Stimulated activated memory B cell treated with anti-CD40 and anti-IgM and Interleukin-4, amounts not matched to agents 10 μg/mL and 1 μg/mL and 100 μg/mL, for 72 hours (primary cell): ENCODE measurements around the gene PRKAG1.
A peak's percentile ranks its signal among the peaks of the same experiment; 100 is the strongest.

Experiments used
- ATAC-seq: fragments of 150-1000 bp; cut with Tn5 transposase; 2 replicates; pipeline ENCODE4 v1.10.0; 2021
- H3K27ac Mint-ChIP-seq: one replicate; pipeline ENCODE4 v1.8.0; 2022; ENCODE audit warnings: mild to moderate bottlenecking, mixed read lengths
- H3K27me3 Mint-ChIP-seq: one replicate; pipeline ENCODE4 v1.8.0; 2022; ENCODE audit warnings: mixed read lengths
- H3K36me3 Mint-ChIP-seq: one replicate; pipeline ENCODE4 v1.8.0; 2022; ENCODE audit warnings: mixed read lengths
- H3K4me1 Mint-ChIP-seq: one replicate; pipeline ENCODE4 v1.8.0; 2022; ENCODE audit warnings: mixed read lengths
- H3K4me3 Mint-ChIP-seq: one replicate; pipeline ENCODE4 v1.8.0; 2022; ENCODE audit warnings: mild to moderate bottlenecking, moderate library complexity, mixed read lengths
- H3K9me3 Mint-ChIP-seq: one replicate; pipeline ENCODE4 v1.8.0; 2022; ENCODE audit warnings: mixed read lengths

PRKAG1 gene

GRCh38 chr12:48965298-48965838 lies 53.2 kb downstream of the PRKAG1 start:
- peaks cover 11% of the 10 kb centered on the region for H3K27me3 Mint-ChIP-seq
- ATAC-seq = peak; percentile 28

GRCh38 chr12:48961801-48962200 lies 56.8 kb downstream of the PRKAG1 start:
- no peak overlapping the region for H3K4me3 Mint-ChIP-seq
- peaks cover 30% of the 10 kb centered on the region for H3K4me1 Mint-ChIP-seq
- no peak for ATAC-seq
- no peaks in the 10 kb centered on the region for H3K9me3 Mint-ChIP-seq
- peaks cover 8% of the 10 kb centered on the region for H3K27me3 Mint-ChIP-seq
- H3K27ac Mint-ChIP-seq = no peak overlapping the region
- H3K36me3 Mint-ChIP-seq = no peaks in the 10 kb centered on the region

More at GRCh38 chr12:48965298-48965838, 53.2 kb downstream of the PRKAG1 start:
- Mint-ChIP-seq H3K4me1 (peaks cover 36% of the 10 kb centered on the region), H3K9me3 (no peaks in the 10 kb centered on the region), H3K4me3 (no peak overlapping the region), H3K27ac (no peak overlapping the region), H3K36me3 (no peaks in the 10 kb centered on the region)

- H3K4me3 Mint-ChIP-seq = no peak overlapping the region
- H3K9me3 Mint-ChIP-seq = no peaks in the 10 kb centered on the region
- peaks cover 8% of the 10 kb centered on the region for H3K27me3 Mint-ChIP-seq
- H3K36me3 Mint-ChIP-seq = no peaks in the 10 kb centered on the region
- H3K4me1 Mint-ChIP-seq = peaks cover 31% of the 10 kb centered on the region
- ATAC-seq = no peak
- H3K27ac Mint-ChIP-seq = no peak overlapping the region
These were observed 57.2 kb downstream of the PRKAG1 start for GRCh38 chr12:48961331-48961730.

- Mint-ChIP-seq H3K9me3 (no peaks in the 10 kb centered on the region), H3K4me1 (peaks cover 32% of the 10 kb centered on the region), H3K27ac (no peak overlapping the region), H3K4me3 (no peak overlapping the region), H3K27me3 (peaks cover 8% of the 10 kb centered on the region), H3K36me3 (no peaks in the 10 kb centered on the region)
- ATAC-seq = no peak
These were observed 57.7 kb downstream of the PRKAG1 start for GRCh38 chr12:48960834-48961233.

GRCh38 chr12:48958049-48958388 lies 60.6 kb downstream of the PRKAG1 start:
- Mint-ChIP-seq H3K27ac (peak overlapping the region; percentile 89), H3K4me1 (peaks cover 47% of the 10 kb centered on the region), H3K9me3 (no peaks in the 10 kb centered on the region), H3K36me3 (peaks cover 9% of the 10 kb centered on the region), H3K27me3 (peaks cover 8% of the 10 kb centered on the region), H3K4me3 (peak overlapping the region; percentile 97)
- ATAC-seq = no peak

- H3K27me3 Mint-ChIP-seq = peaks cover 8% of the 10 kb centered on the region
- no peaks in the 10 kb centered on the region for H3K9me3 Mint-ChIP-seq
- peak; percentile 97 for ATAC-seq
- H3K27ac Mint-ChIP-seq = peak within 1 kb of the TSS; percentile 89
- peaks cover 15% of the 10 kb centered on the region for H3K36me3 Mint-ChIP-seq
- H3K4me1 Mint-ChIP-seq = peaks cover 53% of the 10 kb centered on the region
- peak within 1 kb of the TSS; percentile 97 for H3K4me3 Mint-ChIP-seq
These were observed 61.2 kb downstream of the PRKAG1 start, which contains the start of gene ARF3 for GRCh38 chr12:48957141-48958048. ARF3 (minus strand) TSS chr12:48957487; CDS start chr12:48941095, 16,392 bp downstream.

GRCh38 chr12:48956279-48957140 lies 62.1 kb downstream of the PRKAG1 start:
- peak overlapping the region; percentile 89 for H3K27ac Mint-ChIP-seq
- H3K4me1 Mint-ChIP-seq = peaks cover 56% of the 10 kb centered on the region
- ATAC-seq = peak; percentile 47
- peak overlapping the region; percentile 97 for H3K4me3 Mint-ChIP-seq
- no peaks in the 10 kb centered on the region for H3K9me3 Mint-ChIP-seq
- peaks cover 17% of the 10 kb centered on the region for H3K36me3 Mint-ChIP-seq
- peaks cover 8% of the 10 kb centered on the region for H3K27me3 Mint-ChIP-seq

- H3K27ac Mint-ChIP-seq = no peak overlapping the region
- H3K36me3 Mint-ChIP-seq = peaks cover 22% of the 10 kb centered on the region
- no peaks in the 10 kb centered on the region for H3K9me3 Mint-ChIP-seq
- no peak overlapping the region for H3K4me3 Mint-ChIP-seq
- peaks cover 62% of the 10 kb centered on the region for H3K4me1 Mint-ChIP-seq
- no peaks in the 10 kb centered on the region for H3K27me3 Mint-ChIP-seq
- ATAC-seq = no peak
These were observed 63.6 kb downstream of the PRKAG1 start for GRCh38 chr12:48954841-48955501.

- Mint-ChIP-seq H3K36me3 (peaks cover 28% of the 10 kb centered on the region), H3K4me1 (peaks cover 62% of the 10 kb centered on the region)
These were observed 64.5 kb downstream of the PRKAG1 start for GRCh38 chr12:48954061-48954460.

GRCh38 chr12:48952691-48953090 lies 65.9 kb downstream of the PRKAG1 start:
- Mint-ChIP-seq H3K9me3 (no peaks in the 10 kb centered on the region), H3K27ac (no peak overlapping the region), H3K27me3 (no peaks in the 10 kb centered on the region), H3K36me3 (peaks cover 36% of the 10 kb centered on the region), H3K4me1 (peaks cover 64% of the 10 kb centered on the region), H3K4me3 (no peak overlapping the region)
- ATAC-seq = no peak

More at GRCh38 chr12:48954061-48954460, 64.5 kb downstream of the PRKAG1 start:
- H3K27ac Mint-ChIP-seq = no peak overlapping the region
- ATAC-seq = no peak
- H3K4me3 Mint-ChIP-seq = no peak overlapping the region
- no peaks in the 10 kb centered on the region for H3K27me3 Mint-ChIP-seq
- H3K9me3 Mint-ChIP-seq = no peaks in the 10 kb centered on the region
